Activated naive CD8-positive, alpha-beta T cell (primary cell): Measurements from ENCODE around the gene OR5A1.
"Not testable (repeated sequence)": the region's sequence is repeated elsewhere in the genome, so short reads cannot be mapped to it uniquely, and the experiment has no call there.

Experiments
- H3K27ac Mint-ChIP-seq: one replicate; pipeline ENCODE4 v1.8.0; 2021; ENCODE audit warnings: mixed read lengths
- H3K27me3 Mint-ChIP-seq: one replicate; pipeline ENCODE4 v1.8.0; 2021; ENCODE audit warnings: mixed read lengths
- H3K36me3 Mint-ChIP-seq: one replicate; pipeline ENCODE4 v1.8.0; 2021; ENCODE audit warnings: mixed read lengths
- H3K4me1 Mint-ChIP-seq: one replicate; pipeline ENCODE4 v1.8.0; 2021; ENCODE audit warnings: low read depth, mixed read lengths
- H3K4me3 Mint-ChIP-seq: one replicate; pipeline ENCODE4 v1.8.0; 2021; ENCODE audit warnings: mild to moderate bottlenecking, mixed read lengths
- H3K9me3 Mint-ChIP-seq: one replicate; pipeline ENCODE4 v1.8.0; 2021; ENCODE audit warnings: low read depth, mixed read lengths

Gene OR5A1

DNA sequence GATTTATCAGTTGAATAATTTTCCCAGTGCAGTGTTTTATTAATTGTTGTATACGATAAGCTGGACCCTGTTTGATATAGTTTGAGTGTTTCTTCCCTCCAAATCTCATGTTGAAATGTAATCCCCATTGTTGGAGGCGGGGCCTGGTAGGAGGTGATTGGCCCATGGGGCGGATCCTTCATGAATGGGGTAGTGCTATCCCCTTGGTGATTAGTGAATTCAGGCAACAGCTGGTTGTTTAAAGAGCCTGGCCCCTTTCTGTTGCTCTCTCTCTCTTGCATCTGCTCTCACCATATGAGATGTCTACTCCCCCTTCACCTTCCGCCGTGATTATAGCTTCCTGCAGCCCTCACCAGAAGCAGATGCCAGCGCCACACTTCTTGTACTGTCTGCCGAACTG is 1.5 kb downstream of the OR5A1 start:
- Mint-ChIP-seq H3K27me3 (peaks cover 4% of the 10 kb centered on the region), H3K36me3 (no peaks in the 10 kb centered on the region), H3K9me3 (no peaks in the 10 kb centered on the region), H3K4me1 (no peaks in the 10 kb centered on the region), H3K4me3 (no peak overlapping the region), H3K27ac (no peak overlapping the region)

DNA sequence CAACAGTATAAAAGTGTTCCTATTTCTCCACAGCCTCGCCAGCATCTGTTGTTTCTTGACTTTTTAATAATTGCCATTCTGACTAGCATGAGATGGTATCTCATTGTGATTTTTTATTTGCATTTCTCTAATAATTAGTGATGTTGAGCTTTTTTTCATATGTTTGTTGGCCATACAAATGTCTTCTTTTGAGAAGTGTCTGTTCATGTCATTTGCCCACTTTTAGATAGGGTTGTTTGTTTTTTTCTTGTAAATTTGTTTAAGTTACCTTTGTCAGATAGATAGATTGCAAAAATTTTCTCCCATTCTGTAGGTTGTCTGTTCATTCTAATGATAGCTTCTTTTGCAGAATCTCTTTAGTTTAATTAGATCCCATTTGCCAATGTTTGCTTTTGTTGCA is 9.4 kb downstream of the OR5A1 start:
- not testable (repeated sequence) for H3K4me1 Mint-ChIP-seq, H3K4me3 Mint-ChIP-seq, H3K36me3 Mint-ChIP-seq, H3K9me3 Mint-ChIP-seq, H3K27ac Mint-ChIP-seq, H3K27me3 Mint-ChIP-seq

DNA sequence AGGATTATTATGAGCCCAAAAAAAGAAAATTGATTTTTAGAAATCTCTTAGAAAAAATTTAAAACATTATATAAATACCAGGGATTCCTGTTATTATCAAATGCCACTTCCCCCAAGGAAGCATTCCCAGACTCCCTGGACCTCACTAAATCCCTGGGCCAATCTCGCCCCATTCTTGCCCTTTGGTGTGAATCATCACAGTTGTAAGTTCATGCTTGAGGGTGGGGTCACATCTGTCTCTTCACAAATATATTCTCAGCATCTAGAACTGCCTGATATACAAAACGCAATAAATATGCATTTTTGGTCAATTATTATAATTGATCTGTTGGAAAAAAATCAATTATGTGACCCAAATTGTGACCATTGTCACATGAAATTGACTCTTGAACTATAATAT is 12.2 kb downstream of the OR5A1 start:
- Mint-ChIP-seq H3K9me3 (no peaks in the 10 kb centered on the region), H3K27ac (no peak overlapping the region), H3K27me3 (peaks cover 3% of the 10 kb centered on the region), H3K4me1 (no peaks in the 10 kb centered on the region), H3K36me3 (no peaks in the 10 kb centered on the region), H3K4me3 (no peak overlapping the region)

DNA sequence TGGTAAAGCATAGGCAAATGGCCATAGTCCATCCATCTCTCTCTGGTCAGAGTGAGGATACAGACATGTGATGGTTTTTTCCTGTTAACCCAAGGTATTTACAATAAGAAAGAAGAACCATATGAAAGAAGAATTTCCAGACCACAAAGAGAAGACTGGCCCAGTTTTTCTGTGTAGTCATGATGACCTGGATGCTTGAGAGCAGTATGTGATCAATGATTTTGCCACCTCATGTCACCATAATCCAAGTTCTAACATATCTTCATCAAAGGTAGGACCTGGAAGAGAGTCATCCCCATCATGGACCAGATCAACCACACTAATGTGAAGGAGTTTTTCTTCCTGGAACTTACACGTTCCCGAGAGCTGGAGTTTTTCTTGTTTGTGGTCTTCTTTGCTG is 20.4 kb downstream of the OR5A1 start, which contains the start of gene OR4D6:
OR4D6 (plus strand) TSS at position 301 of the 400 bp plus-strand sequence; CDS start at position 301, 0 bp downstream.
- Mint-ChIP-seq H3K4me1 (no peaks in the 10 kb centered on the region), H3K36me3 (no peaks in the 10 kb centered on the region), H3K9me3 (no peaks in the 10 kb centered on the region), H3K4me3 (no peak within 1 kb of the TSS), H3K27me3 (peaks cover 12% of the 10 kb centered on the region), H3K27ac (no peak within 1 kb of the TSS)

DNA sequence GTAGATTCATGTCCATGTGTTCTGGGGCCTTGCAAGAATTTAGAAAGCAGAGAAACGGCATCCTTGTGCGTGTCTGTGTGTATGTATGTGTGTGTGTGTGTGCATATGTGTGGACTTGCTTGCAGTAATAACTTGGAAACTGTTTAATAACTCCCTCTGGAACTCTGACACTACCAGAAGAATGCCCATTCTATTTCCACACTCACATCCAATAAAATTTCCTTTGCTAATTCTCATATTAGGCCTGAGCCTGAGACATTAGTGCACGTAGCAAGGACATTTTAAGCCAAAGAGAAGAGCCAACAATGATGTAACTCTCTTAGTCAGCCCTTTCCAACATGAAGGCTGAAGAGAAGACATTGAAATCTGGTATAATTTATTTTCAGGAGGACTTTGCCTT is 23.6 kb downstream of the OR5A1 start:
- H3K4me1 Mint-ChIP-seq: no peaks in the 10 kb centered on the region

DNA sequence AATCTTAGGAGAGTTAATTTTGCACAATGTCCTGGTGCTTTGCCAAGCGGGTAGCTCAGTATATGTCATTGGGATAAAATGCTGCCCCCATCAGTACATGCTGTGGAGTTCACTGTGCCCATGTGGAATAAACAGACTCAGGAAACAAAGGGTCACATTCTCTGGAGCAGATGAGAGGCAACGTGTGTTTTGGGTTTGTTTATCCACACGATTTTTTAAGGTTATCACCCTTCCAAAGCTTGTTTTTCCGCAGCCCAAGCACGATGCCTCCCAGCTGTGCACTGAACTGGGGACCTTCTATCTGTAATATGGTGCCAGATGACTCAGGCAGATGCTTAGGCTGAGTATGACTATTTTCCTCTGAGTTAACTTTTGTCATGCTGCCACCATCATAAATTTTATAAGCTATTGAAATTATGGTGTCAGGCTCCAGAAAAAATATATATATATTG is 26.9 kb downstream of the OR5A1 start:
- peaks cover 20% of the 10 kb centered on the region for H3K27me3 Mint-ChIP-seq
- no peak overlapping the region for H3K27ac Mint-ChIP-seq
- H3K4me3 Mint-ChIP-seq: no peak overlapping the region
- no peaks in the 10 kb centered on the region for H3K4me1 Mint-ChIP-seq
- H3K36me3 Mint-ChIP-seq: no peaks in the 10 kb centered on the region
- no peaks in the 10 kb centered on the region for H3K9me3 Mint-ChIP-seq

More for the DNA sequence above, 23.6 kb downstream of the OR5A1 start:
- H3K27me3 Mint-ChIP-seq: peaks cover 17% of the 10 kb centered on the region
- H3K27ac Mint-ChIP-seq: no peak overlapping the region
- no peaks in the 10 kb centered on the region for H3K36me3 Mint-ChIP-seq
- H3K9me3 Mint-ChIP-seq: no peaks in the 10 kb centered on the region
- H3K4me3 Mint-ChIP-seq: no peak overlapping the region

DNA sequence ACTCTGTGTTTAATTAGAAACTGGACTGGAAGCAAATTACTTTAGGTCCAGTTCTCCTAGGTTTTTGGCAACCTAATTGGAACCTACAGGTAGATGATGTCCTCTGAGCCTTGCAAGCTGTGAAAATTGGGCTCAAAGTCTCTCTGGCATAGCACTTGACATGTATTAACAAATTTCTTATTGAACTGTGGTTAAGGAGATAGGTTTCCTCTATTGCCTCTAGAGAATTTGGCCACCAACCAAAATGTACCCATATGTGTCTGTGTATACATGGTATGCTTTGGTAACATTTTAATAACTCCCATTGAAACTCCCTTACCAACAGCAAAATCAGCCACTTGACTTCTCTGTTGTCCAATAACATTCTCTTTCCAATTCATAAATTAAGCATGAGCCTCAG is 36.7 kb downstream of the OR5A1 start, which contains the start of gene OR4D10:
OR4D10 (plus strand) TSS at position 301 of the 400 bp plus-strand sequence. CDS start 4,115 bp downstream, outside the sequence.
- no peaks in the 10 kb centered on the region for H3K36me3 Mint-ChIP-seq
- H3K27ac Mint-ChIP-seq: no peak within 1 kb of the TSS
- no peaks in the 10 kb centered on the region for H3K9me3 Mint-ChIP-seq
- no peak within 1 kb of the TSS for H3K4me3 Mint-ChIP-seq
- H3K27me3 Mint-ChIP-seq: peaks cover 12% of the 10 kb centered on the region
- H3K4me1 Mint-ChIP-seq: no peaks in the 10 kb centered on the region

DNA sequence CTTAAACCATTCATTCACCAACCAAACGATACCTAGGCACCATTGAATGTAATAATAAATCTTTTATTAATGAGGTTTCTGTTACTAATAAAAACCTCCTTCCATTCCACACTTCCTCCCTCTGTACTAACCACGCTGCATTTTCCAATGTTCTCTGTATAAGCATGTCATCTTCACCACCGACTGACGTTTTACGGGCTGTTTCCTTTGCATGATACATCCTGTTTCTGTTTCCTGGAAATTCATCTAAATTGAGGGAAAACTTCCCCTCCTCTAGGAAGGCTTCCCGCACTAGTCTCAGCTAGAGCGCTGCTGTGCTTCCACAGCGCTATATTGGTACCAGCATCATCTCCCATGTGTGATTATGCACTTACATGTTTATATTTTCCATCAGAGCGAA is 38.9 kb downstream of the OR5A1 start:
- Mint-ChIP-seq H3K4me3 (no peak overlapping the region), H3K27me3 (peaks cover 10% of the 10 kb centered on the region), H3K4me1 (no peaks in the 10 kb centered on the region), H3K9me3 (no peaks in the 10 kb centered on the region), H3K27ac (no peak overlapping the region), H3K36me3 (no peaks in the 10 kb centered on the region)

DNA sequence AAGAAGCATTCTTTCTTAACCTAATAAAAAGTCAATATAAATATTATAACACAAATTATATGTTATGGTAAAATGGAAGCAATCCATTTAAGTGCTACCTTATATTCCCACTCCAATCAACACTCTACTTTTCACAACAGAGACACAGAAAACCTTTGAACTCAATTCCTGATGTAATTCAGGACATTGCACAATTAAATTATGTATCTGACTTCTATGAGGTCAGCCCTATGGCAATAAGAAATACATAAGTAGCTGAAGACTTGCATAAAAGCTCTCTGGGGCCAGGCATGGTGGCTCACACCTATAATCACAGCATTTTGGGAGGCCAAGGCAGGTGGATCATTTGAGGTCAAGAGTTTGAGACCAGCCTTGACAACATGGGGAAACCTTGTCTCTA is 43.6 kb downstream of the OR5A1 start:
- Mint-ChIP-seq H3K36me3 (no peaks in the 10 kb centered on the region), H3K27ac (no peak overlapping the region), H3K4me1 (no peaks in the 10 kb centered on the region), H3K27me3 (peaks cover 8% of the 10 kb centered on the region), H3K9me3 (no peaks in the 10 kb centered on the region), H3K4me3 (no peak overlapping the region)

DNA sequence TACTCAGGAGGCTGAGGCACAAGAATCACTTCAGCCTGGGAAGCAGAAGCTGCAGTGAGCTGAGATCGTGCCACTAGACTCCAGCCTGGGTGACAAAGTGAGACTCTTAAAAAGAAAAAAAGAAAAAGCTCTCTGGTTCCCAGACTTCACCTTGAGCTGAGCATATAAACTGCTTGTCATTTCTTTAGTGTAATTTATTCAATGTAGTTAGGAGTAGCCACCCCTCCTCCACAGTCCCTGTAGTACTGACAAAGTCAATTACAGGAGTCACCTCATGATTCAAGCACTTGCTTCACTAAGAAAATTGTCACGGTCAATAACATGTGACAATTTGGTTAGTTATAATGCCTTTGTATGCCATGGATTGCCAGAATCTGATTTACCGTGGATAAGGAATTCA is 44.1 kb downstream of the OR5A1 start:
- no peaks in the 10 kb centered on the region for H3K36me3 Mint-ChIP-seq
- H3K4me3 Mint-ChIP-seq: no peak overlapping the region
- H3K27me3 Mint-ChIP-seq: peaks cover 6% of the 10 kb centered on the region
- H3K4me1 Mint-ChIP-seq: no peaks in the 10 kb centered on the region
- no peak overlapping the region for H3K27ac Mint-ChIP-seq
- no peaks in the 10 kb centered on the region for H3K9me3 Mint-ChIP-seq
